ENCODE data around the gene NMB. TPM values are rescaled to one million over a fixed set of nuclear protein-coding genes. Genes with fewer than 3 reads are reported as not detected.
"Not testable (repeated sequence)": the region's sequence is repeated elsewhere in the genome, so short reads cannot be mapped to it uniquely, and the experiment has no call there.

The NMB gene
- total RNA-seq, 1 experiment from 2014 or later = 10.9 TPM

- Mint-ChIP-seq H3K4me1 (ENCODE audit: low read depth, unreplicated experiment) (no peaks in the 10 kb centered on the region), H3K4me3 (ENCODE audit: low read depth, unreplicated experiment) (no peak overlapping the region), H3K27me3 (ENCODE audit: unreplicated experiment) (no peaks in the 10 kb centered on the region), H3K36me3 (ENCODE audit: insufficient read depth, unreplicated experiment) (peaks cover 78% of the 10 kb centered on the region), H3K27ac (ENCODE audit: unreplicated experiment) (no peak overlapping the region), H3K9me3 (ENCODE audit: low read depth, unreplicated experiment) (no peaks in the 10 kb centered on the region)
- no peak for DNase-seq
- CTCF ChIA-PET = interaction anchor here (0.6 to 0.7 kb wide), 2 partner anchors 10 to 32 kb away, joined by 3 to 4 read pairs; no protein-coding TSS in a partner anchor
- BruUV-seq (replicated peaks) = no TSS peak
- intact Hi-C loops (cut with micrococcal nuclease; ENCODE audit: unreplicated experiment) = no loop called here
- TF ChIP-seq CTCF (IDR thresholded peaks at IDR 0.05; ENCODE audit: unreplicated experiment) = no peak
Observed at GRCh38 chr15:84643838-84644237, 14.2 kb downstream of the NMB start.

- BruUV-seq (replicated peaks); H3K4me1 Mint-ChIP-seq (ENCODE audit: low read depth, unreplicated experiment); H3K9me3 Mint-ChIP-seq (ENCODE audit: low read depth, unreplicated experiment); H3K4me3 Mint-ChIP-seq (ENCODE audit: low read depth, unreplicated experiment); H3K27ac Mint-ChIP-seq (ENCODE audit: unreplicated experiment); H3K27me3 Mint-ChIP-seq (ENCODE audit: unreplicated experiment); intact Hi-C loops (cut with micrococcal nuclease; ENCODE audit: unreplicated experiment); DNase-seq; CTCF ChIA-PET: not testable (repeated sequence)
- H3K36me3 Mint-ChIP-seq (ENCODE audit: insufficient read depth, unreplicated experiment) = peaks cover 78% of the 10 kb centered on the region
Observed at GRCh38 chr15:84642640-84643039, 15.4 kb downstream of the NMB start.

- H3K27ac Mint-ChIP-seq (ENCODE audit: unreplicated experiment); intact Hi-C loops (cut with micrococcal nuclease; ENCODE audit: unreplicated experiment); H3K4me3 Mint-ChIP-seq (ENCODE audit: low read depth, unreplicated experiment); DNase-seq; BruUV-seq (replicated peaks); H3K4me1 Mint-ChIP-seq (ENCODE audit: low read depth, unreplicated experiment); H3K9me3 Mint-ChIP-seq (ENCODE audit: low read depth, unreplicated experiment); CTCF ChIA-PET; H3K27me3 Mint-ChIP-seq (ENCODE audit: unreplicated experiment): not testable (repeated sequence)
- H3K36me3 Mint-ChIP-seq (ENCODE audit: insufficient read depth, unreplicated experiment) = peaks cover 72% of the 10 kb centered on the region
Observed at GRCh38 chr15:84641871-84642270, 16.1 kb downstream of the NMB start.

GRCh38 chr15:84638103-84638502 lies 19.9 kb downstream of the NMB start:
- Mint-ChIP-seq H3K27ac (ENCODE audit: unreplicated experiment) (no peak overlapping the region), H3K27me3 (ENCODE audit: unreplicated experiment) (no peaks in the 10 kb centered on the region), H3K9me3 (ENCODE audit: low read depth, unreplicated experiment) (no peaks in the 10 kb centered on the region), H3K36me3 (ENCODE audit: insufficient read depth, unreplicated experiment) (peaks cover 54% of the 10 kb centered on the region), H3K4me3 (ENCODE audit: low read depth, unreplicated experiment) (no peak overlapping the region), H3K4me1 (ENCODE audit: low read depth, unreplicated experiment) (peaks cover 14% of the 10 kb centered on the region)
- no peak for DNase-seq
- intact Hi-C loops (cut with micrococcal nuclease; ENCODE audit: unreplicated experiment) = loop anchor here (1.0 kb wide), 1 partner anchor 50 kb away; no protein-coding TSS in a partner anchor
- BruUV-seq (replicated peaks) = no TSS peak
- CTCF ChIA-PET = interaction anchor here (0.7 to 1.3 kb wide), 4 partner anchors 11 to 67 kb away, joined by 3 to 5 read pairs (median 4); no protein-coding TSS in a partner anchor
- no peak for TF ChIP-seq CTCF (IDR thresholded peaks at IDR 0.05; ENCODE audit: unreplicated experiment)

GRCh38 chr15:84634228-84634837 lies 23.7 kb downstream of the NMB start:
- peaks cover 58% of the 10 kb centered on the region for H3K36me3 Mint-ChIP-seq (ENCODE audit: insufficient read depth, unreplicated experiment)
- TF ChIP-seq CTCF (IDR thresholded peaks at IDR 0.05; ENCODE audit: unreplicated experiment) = no peak
- no peaks in the 10 kb centered on the region for H3K9me3 Mint-ChIP-seq (ENCODE audit: low read depth, unreplicated experiment)
- peak overlapping the region; percentile 99 for H3K4me3 Mint-ChIP-seq (ENCODE audit: low read depth, unreplicated experiment)
- peaks cover 17% of the 10 kb centered on the region for H3K4me1 Mint-ChIP-seq (ENCODE audit: low read depth, unreplicated experiment)
- DNase-seq = no peak
- H3K27me3 Mint-ChIP-seq (ENCODE audit: unreplicated experiment) = no peaks in the 10 kb centered on the region
- intact Hi-C loops (cut with micrococcal nuclease; ENCODE audit: unreplicated experiment) = no loop called here
- no peak overlapping the region for H3K27ac Mint-ChIP-seq (ENCODE audit: unreplicated experiment)
- BruUV-seq (replicated peaks) = no TSS peak
- CTCF ChIA-PET = interaction anchor here (0.6 to 1.4 kb wide), 5 partner anchors 9 to 247 kb away, joined by 3 to 5 read pairs (median 3); partner anchors contain the start of gene ZSCAN2

All from Calu3 (cell line).